ENCODE data around the gene LBX2.

The LBX2 gene

DNA sequence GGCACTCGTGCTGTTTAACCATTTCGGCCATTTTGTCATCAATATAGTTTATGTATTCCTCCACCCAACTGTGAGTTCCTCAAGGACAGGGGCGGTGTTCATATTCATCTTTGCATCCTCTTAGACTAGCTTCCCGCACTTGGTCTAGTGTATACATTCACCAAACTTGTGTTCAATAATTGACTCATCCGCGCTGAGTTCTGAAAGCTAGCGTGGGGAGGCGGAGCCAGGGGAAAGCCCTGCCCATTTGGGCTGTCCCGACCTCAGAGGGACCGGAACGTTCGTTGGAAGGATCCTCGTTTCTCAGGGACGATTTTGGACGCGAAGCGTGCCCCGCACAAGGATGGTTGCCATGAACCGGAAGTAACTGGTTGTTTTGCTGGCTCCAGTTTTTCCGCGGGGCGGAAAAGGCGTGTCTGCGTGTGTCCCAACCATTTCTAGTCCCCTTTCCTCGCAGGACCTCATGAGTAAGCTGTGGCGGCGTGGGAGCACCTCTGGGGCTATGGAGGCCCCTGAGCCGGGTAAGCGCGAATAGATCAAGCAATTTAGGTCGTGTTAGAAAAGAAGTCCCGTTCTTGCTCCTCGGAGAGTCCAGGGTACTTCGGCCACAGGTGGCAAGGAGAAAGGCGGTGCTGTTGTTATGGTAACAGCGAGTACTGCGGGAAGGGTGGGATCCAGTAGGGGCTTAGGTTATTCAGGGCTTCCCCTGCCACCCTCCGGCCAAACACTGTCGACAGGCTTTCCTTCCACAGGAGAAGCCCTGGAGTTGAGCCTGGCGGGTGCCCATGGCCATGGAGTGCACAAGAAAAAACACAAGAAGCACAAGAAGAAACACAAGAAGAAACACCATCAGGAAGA is 44.5 kb downstream of the LBX2 start, which contains the start of gene INO80B:
TSS of gene INO80B (plus strand) at position 434 of the 858 bp plus-strand sequence. CDS start at position 464, 30 bp downstream.
- H3K4me1 ChIP-seq (ENCODE audit: insufficient read depth, low read length) = peaks cover 16% of the 10 kb centered on the region
- H3K9me3 ChIP-seq (ENCODE audit: control insufficient read depth, insufficient read depth, low read length) = no peaks in the 10 kb centered on the region
- peak within 1 kb of the TSS; percentile 95 for H3K9ac ChIP-seq (ENCODE audit: low read depth, low read length)
- no peaks in the 10 kb centered on the region for H3K36me3 ChIP-seq (ENCODE audit: insufficient read depth, low read length)

DNA sequence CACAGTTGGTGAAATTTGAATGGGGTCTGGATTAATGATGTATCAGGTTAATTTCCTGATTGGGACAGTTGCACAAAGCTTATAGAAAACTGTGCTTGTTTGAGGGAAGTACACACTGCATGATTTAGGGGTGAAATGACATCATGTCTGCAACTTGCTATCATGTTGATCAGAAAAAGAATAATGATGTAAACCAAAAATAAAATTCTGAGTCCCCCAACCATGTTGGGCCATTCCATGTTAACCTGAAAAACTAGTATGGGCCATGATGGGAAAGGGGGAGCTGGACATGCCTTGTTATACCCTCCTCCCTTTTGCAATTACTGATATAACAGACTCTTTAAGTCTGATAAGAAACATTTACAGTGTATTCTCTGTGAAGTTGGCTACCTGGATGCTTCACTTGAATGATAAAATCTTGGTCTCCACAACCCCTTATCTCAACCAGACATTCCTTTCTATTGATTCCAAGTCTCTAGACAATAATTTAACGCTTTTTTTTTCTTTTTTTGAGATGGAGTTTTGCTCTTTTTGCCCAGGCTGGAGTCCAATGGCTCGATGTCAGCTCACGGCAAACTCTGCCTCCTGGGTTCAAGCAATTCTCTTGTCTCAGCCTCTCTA is 48.7 kb downstream of the LBX2 start:
- no peak overlapping the region for H3K9ac ChIP-seq (ENCODE audit: low read depth, low read length)
- no peaks in the 10 kb centered on the region for H3K9me3 ChIP-seq (ENCODE audit: control insufficient read depth, insufficient read depth, low read length)
- H3K36me3 ChIP-seq (ENCODE audit: insufficient read depth, low read length) = no peaks in the 10 kb centered on the region
- H3K4me1 ChIP-seq (ENCODE audit: insufficient read depth, low read length) = peaks cover 5% of the 10 kb centered on the region; the same call in 1 of the 2 replicates

GRCh38 chr2:74448771-74449170 is 50.6 kb downstream of the LBX2 start:
- Histone ChIP-seq H3K9ac (ENCODE audit: low read depth, low read length) (no peak overlapping the region), H3K4me1 (ENCODE audit: insufficient read depth, low read length) (peaks cover 15% of the 10 kb centered on the region), H3K9me3 (ENCODE audit: control insufficient read depth, insufficient read depth, low read length) (no peaks in the 10 kb centered on the region), H3K36me3 (ENCODE audit: insufficient read depth, low read length) (no peaks in the 10 kb centered on the region)

Data from ES-I3 (cell line).